BJ (cell line): ENCODE results near the gene GPR160. TPM values are rescaled to one million over a fixed set of nuclear protein-coding genes. Genes with fewer than 3 reads are reported as not detected.

Experiments used
- polyA plus RNA-seq: library from polyadenylated mRNA; depleted of rRNA; stranded (reverse); fragments of >200 nt; gene quantifications from 2 replicates; pipeline ENCODE4 v1.2.3, GENCODE V29; 2011; rRNA removed
- small RNA-seq: library from RNA; depleted of rRNA; stranded (forward); fragments of <200 nt; gene quantifications from one replicate; pipeline ENCODE3, GENCODE V24; 2012; ENCODE audit warnings: low replicate concordance, low read depth; ENCODE audit not compliant: insufficient read length

Gene GPR160
- polyA plus RNA-seq, 1 experiment, result 0.09 TPM

Small RNA genes lying within 50 kb of the gene (small RNA-seq; reads per million reads assigned to genes)
- gene RNU4-38P, result not detected

Other genes starting within 250 kb of the GPR160 start
- gene LRRIQ4, start 225.1 kb upstream of the GPR160 start, polyA plus RNA-seq, result not detected in 2 replicates
- 1.6 and 2.5 TPM in 2 replicates for gene LRRC34, start 225.1 kb upstream of the GPR160 start, polyA plus RNA-seq
- not detected in 2 replicates for gene LRRC31, start 168.1 kb upstream of the GPR160 start, polyA plus RNA-seq
- not detected in 2 replicates for gene SAMD7, start 126.4 kb upstream of the GPR160 start, polyA plus RNA-seq
- gene SEC62, start 71.2 kb upstream of the GPR160 start, polyA plus RNA-seq, result 45.7 and 98.4 TPM in 2 replicates
- 50.7 and 56.2 TPM in 2 replicates for gene PHC3, start 143.7 kb downstream of the GPR160 start, polyA plus RNA-seq
- 15.1 and 33.5 TPM in 2 replicates for gene PRKCI, start 184.4 kb downstream of the GPR160 start, polyA plus RNA-seq